Smooth muscle cell (in vitro differentiated cells): ENCODE measurements around the gene HOXC10. TPM values are rescaled to one million over a fixed set of nuclear protein-coding genes. Genes with fewer than 3 reads are reported as not detected.

Experiments
- DNase-seq: peaks from one replicate; lab custom pipeline; 2025; ENCODE audit not compliant: unreplicated experiment; lab: John Stamatoyannopoulos, UW
- H2AFZ ChIP-seq: fragments of 200-600 bp; sonication (generic); 2 replicates; pipeline ENCODE4 v1.6.0; 2016; ENCODE audit warnings: antibody characterized with exemption, low read depth, mild to moderate bottlenecking
- H3F3A ChIP-seq: fragments of 200-600 bp; sonication (generic); 2 replicates; pipeline ENCODE4 v1.6.0; 2017; ENCODE audit warnings: antibody characterized with exemption, low read depth
- H3K27ac ChIP-seq: fragments of 200-600 bp; sonication (generic); 2 replicates; pipeline ENCODE4 v1.5.1; 2016; ENCODE audit warnings: low read depth, mild to moderate bottlenecking
- H3K27me3 ChIP-seq: fragments of 200-600 bp; sonication (generic); 2 replicates; pipeline ENCODE4 v1.6.1; 2016; ENCODE audit warnings: low read depth, mild to moderate bottlenecking
- H3K36me3 ChIP-seq: fragments of 200-600 bp; sonication (generic); 2 replicates; pipeline ENCODE4 v1.5.1; 2016; ENCODE audit warnings: low read depth
- H3K4me1 ChIP-seq: fragments of 200-600 bp; sonication (generic); 2 replicates; pipeline ENCODE4 v1.5.1; 2016; ENCODE audit warnings: low read depth
- H3K4me2 ChIP-seq: fragments of 200-600 bp; sonication (generic); 2 replicates; pipeline ENCODE4 v1.6.0; 2016; ENCODE audit warnings: mild to moderate bottlenecking
- H3K4me3 ChIP-seq: fragments of 200-600 bp; sonication (generic); 2 replicates; pipeline ENCODE4 v1.5.1; 2016; ENCODE audit warnings: mild to moderate bottlenecking
- H3K79me2 ChIP-seq: fragments of 200-600 bp; sonication (generic); 2 replicates; pipeline ENCODE4 v1.6.0; 2016; ENCODE audit warnings: low read depth, mild to moderate bottlenecking
- H3K9ac ChIP-seq: fragments of 200-600 bp; sonication (generic); 2 replicates; pipeline ENCODE4 v1.6.0; 2016; ENCODE audit warnings: low read depth
- H3K9me3 ChIP-seq: fragments of 200-600 bp; sonication (generic); replicated peaks from 2 replicates; pipeline ENCODE4 v1.5.1; 2016; ENCODE audit warnings: low read depth
- H4K20me1 ChIP-seq: fragments of 200-600 bp; sonication (generic); 2 replicates; pipeline ENCODE4 v1.6.0; 2016; ENCODE audit warnings: low read depth
- CTCF ChIP-seq: fragments of 200-600 bp; sonication (generic); IDR thresholded peaks from 2 replicates; pipeline ENCODE4 v1.5.1; 2017; ENCODE audit warnings: borderline replicate concordance, mild to moderate bottlenecking, antibody characterized with exemption; ENCODE audit not compliant: insufficient read depth, poor library complexity, severe bottlenecking
- WGBS: methylation state at CpG from one replicate; pipeline ENCODE4 v1.1.7; 2016; ENCODE audit warnings: low lambda C conversion rate; 5-methylcytosine and 5-hydroxymethylcytosine counted together
- polyA plus RNA-seq: library from polyadenylated mRNA; unstranded; fragments of >200 nt; fragmentation: Nextera tagmentation; extraction: Ambion mirVana; gene quantifications from 2 replicates; pipeline ENCODE4 v1.2.1, GENCODE V29; 2016
- total RNA-seq: library from RNA; depleted of rRNA; stranded (reverse); fragments of >200 nt; gene quantifications from 2 replicates; pipeline ENCODE4 v1.2.3, GENCODE V29; 2014

The HOXC10 gene
- total and polyA plus RNA-seq, 2 experiments from 2014 or later: 0.66 TPM; not detected in 1

DNA sequence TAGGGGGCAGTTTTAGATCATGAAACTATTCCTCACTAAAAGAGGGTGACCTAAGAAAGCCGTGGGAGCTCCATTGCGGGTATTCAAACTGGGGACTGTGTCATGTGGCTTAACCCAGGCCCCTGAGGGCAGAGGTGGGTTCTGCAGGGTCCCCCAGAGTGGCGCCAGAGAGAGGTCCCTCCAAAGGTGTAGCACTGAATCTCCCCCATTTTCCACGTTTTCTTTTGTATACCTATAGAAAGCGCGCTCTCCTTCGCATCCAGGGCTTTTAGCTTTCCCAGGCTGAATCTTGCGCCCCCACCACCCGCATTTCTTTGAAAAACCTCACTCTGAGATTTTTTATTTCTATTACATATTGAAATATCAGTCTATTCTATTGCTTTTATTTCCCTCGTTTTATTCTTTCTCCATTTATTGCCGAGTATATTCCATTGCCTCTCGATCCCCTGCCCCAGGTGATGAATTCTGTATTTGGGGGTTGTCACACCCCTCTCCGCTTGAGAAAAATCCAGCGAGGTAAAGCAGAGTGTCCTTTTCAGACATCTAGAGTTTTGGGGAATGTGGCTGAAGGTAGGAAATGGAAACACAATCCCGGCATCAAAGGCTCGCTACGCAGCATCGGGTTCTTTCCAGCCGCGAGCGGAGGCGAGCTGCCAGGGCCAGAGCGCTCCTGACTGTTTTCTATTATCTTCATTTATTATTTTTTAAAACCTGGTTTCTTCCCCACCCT, 47.2 kb upstream of the HOXC10 start:
- H3K9me3 ChIP-seq: no peaks in the 10 kb centered on the region
- H3K27me3 ChIP-seq: peaks cover 100% of the 10 kb centered on the region
- 35% methylated on average over 23 of the region's 23 CpGs for WGBS
- H3K79me2 ChIP-seq: no peaks in the 10 kb centered on the region
- no peaks in the 10 kb centered on the region for H3K36me3 ChIP-seq
- no peak overlapping the region for H2AFZ ChIP-seq
- DNase-seq: no peak
- peak overlapping the region; percentile 71 for H3K4me2 ChIP-seq
- H3K4me1 ChIP-seq: peaks cover 6% of the 10 kb centered on the region
- peak overlapping the region; percentile 42 for H3K4me3 ChIP-seq
- no peaks in the 10 kb centered on the region for H3F3A ChIP-seq
- TF ChIP-seq CTCF: no peak
- no peaks in the 10 kb centered on the region for H4K20me1 ChIP-seq
- H3K9ac ChIP-seq: no peak overlapping the region
- H3K27ac ChIP-seq: no peak overlapping the region

- H4K20me1 ChIP-seq: no peaks in the 10 kb centered on the region
- H3K79me2 ChIP-seq: no peaks in the 10 kb centered on the region
- TF ChIP-seq CTCF: no peak
- peaks cover 100% of the 10 kb centered on the region for H3K27me3 ChIP-seq
- peak within 1 kb of the TSS; percentile 71 for H3K4me2 ChIP-seq
- H3K4me3 ChIP-seq: peak within 1 kb of the TSS; percentile 42
- WGBS: 5% methylated on average over 31 of the region's 56 CpGs
- no peak within 1 kb of the TSS for H3K27ac ChIP-seq
- H3K36me3 ChIP-seq: no peaks in the 10 kb centered on the region
- peaks cover 6% of the 10 kb centered on the region for H3K4me1 ChIP-seq
- H3K9ac ChIP-seq: no peak within 1 kb of the TSS
- no peak for DNase-seq
- no peaks in the 10 kb centered on the region for H3K9me3 ChIP-seq
- H2AFZ ChIP-seq: no peak within 1 kb of the TSS
- H3F3A ChIP-seq: no peaks in the 10 kb centered on the region
Observed at GRCh38 chr12:53938326-53939140, 46.4 kb upstream of the HOXC10 start, which contains the start of gene HOXC13. Gene HOXC13, plus strand, starts transcription at chr12:53938831. Its CDS starts 76 bp downstream, at chr12:53938907.

- Histone ChIP-seq H4K20me1 (no peaks in the 10 kb centered on the region), H3K36me3 (no peaks in the 10 kb centered on the region), H3K27ac (no peak overlapping the region), H3K4me2 (peak overlapping the region; percentile 71), H3K9me3 (no peaks in the 10 kb centered on the region), H3K9ac (no peak overlapping the region), H3K4me3 (peak overlapping the region; percentile 42), H2AFZ (no peak overlapping the region), H3K27me3 (peaks cover 100% of the 10 kb centered on the region), H3K79me2 (no peaks in the 10 kb centered on the region), H3K4me1 (peaks cover 6% of the 10 kb centered on the region), H3F3A (no peaks in the 10 kb centered on the region)
- no peak for DNase-seq
- WGBS: 10% methylated on average over 58 of the region's 91 CpGs
- TF ChIP-seq CTCF: no peak
Observed at GRCh38 chr12:53939141-53940108, 45.5 kb upstream of the HOXC10 start.
